ENCODE results near the gene TTC7B.

- TF ChIP-seq, protein P1, sequence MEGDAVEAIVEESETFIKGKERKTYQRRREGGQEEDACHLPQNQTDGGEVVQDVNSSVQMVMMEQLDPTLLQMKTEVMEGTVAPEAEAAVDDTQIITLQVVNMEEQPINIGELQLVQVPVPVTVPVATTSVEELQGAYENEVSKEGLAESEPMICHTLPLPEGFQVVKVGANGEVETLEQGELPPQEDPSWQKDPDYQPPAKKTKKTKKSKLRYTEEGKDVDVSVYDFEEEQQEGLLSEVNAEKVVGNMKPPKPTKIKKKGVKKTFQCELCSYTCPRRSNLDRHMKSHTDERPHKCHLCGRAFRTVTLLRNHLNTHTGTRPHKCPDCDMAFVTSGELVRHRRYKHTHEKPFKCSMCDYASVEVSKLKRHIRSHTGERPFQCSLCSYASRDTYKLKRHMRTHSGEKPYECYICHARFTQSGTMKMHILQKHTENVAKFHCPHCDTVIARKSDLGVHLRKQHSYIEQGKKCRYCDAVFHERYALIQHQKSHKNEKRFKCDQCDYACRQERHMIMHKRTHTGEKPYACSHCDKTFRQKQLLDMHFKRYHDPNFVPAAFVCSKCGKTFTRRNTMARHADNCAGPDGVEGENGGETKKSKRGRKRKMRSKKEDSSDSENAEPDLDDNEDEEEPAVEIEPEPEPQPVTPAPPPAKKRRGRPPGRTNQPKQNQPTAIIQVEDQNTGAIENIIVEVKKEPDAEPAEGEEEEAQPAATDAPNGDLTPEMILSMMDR (IDR thresholded peaks at IDR 0.05) = no peak
- TF ChIP-seq POLR2A (IDR thresholded peaks at IDR 0.05) = no peak
Observed at GRCh38 chr14:90522571-90523191, 293.5 kb downstream of the TTC7B start.

Measured in esophagus squamous epithelium (tissue), 4 donors.